GM19395 (cell line): ENCODE results near the gene WASHC1.
"Not testable (repeated sequence)": the region's sequence is repeated elsewhere in the genome, so short reads cannot be mapped to it uniquely, and the experiment has no call there.

Experiments
- ATAC-seq: cut with Tn5 transposase; IDR thresholded peaks from one replicate; pipeline ENCODE4 v1.9.1; 2021; ENCODE audit warnings: mild to moderate bottlenecking, moderate library complexity; ENCODE audit not compliant: unreplicated experiment

Gene WASHC1

DNA sequence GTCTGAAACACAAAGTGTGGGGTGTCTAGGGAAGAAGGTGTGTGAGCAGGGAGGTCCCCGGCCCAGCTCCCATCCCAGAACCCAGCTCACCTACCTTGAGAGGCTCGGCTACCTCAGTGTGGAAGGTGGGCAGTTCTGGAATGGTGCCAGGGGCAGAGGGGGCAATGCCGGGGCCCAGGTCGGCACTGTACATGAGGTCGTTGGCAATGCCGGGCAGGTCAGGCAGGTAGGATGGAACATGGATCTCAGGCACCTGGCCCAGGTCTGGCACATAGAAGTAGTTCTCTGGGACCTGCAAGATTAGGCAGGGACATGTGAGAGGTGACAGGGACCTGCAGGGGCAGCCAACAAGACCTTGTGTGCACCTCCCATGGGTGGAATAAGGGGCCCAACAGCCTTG lies 12.4 kb downstream of the WASHC1 start:
- ATAC-seq = not testable (repeated sequence)

GRCh38 chr9:14129-14809 lies 15.0 kb downstream of the WASHC1 start:
- ATAC-seq = not testable (repeated sequence)

- ATAC-seq = not testable (repeated sequence)
These were observed 18.1 kb downstream of the WASHC1 start for GRCh38 chr9:11206-11605.

DNA sequence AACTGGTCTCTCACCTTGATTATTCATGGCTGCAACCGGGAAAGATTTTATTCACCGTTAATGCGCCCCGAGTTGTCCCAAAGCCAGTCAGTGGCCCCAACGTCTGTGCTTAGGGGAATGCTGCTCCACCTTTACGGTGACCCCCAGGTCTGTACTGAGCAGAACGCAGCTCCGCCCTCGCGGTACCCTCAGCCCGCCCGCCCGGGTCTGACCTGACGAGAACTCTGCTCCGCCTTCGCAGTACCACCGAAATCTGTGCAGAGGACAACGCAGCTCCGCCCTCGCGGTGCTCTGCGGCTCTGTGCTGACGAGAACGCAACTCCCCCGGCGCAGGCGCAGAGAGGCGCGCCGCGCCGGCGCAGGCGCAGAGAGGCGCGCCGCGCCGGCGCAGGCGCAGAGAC lies 18.6 kb downstream of the WASHC1 start:
- not testable (repeated sequence) for ATAC-seq

DNA sequence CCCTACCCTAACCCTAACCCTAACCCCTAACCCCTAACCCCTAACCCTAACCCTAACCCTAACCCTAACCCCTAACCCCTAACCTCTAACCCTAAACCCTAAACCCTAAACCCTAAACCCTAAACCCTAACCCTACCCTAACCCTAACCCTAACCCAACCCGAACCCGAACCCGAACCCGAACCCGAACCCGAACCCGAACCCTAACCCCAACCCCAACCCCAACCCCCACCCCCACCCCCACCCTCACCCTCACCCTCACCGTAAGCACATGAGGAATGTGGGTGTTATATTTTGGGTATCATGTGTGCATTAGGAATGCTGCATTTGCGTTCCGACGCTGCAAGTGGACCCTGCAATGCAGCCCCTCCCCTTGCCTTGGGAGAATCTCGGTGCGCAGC lies 19.0 kb downstream of the WASHC1 start:
- ATAC-seq = not testable (repeated sequence)
